Omental fat pad (tissue), 4 donors: Measurements from ENCODE around the gene ZNF644. TPM values are rescaled to one million over a fixed set of nuclear protein-coding genes. Genes with fewer than 3 reads are reported as not detected.

Experiments
- ATAC-seq: fragments of 150-250 bp; one replicate; pipeline ENCODE4 v1.9.1; 2016; ENCODE audit warnings: mild to moderate bottlenecking, moderate library complexity; ENCODE audit not compliant: low FRiP score
- DNase-seq: peaks from one replicate; pipeline ENCODE4 v3.0.0-alpha.2; 2019; ENCODE audit warnings: low spot score
- CTCF ChIP-seq, 3 donors: fragments of 450-650 bp; IDR thresholded peaks; one replicate each; pipeline ENCODE4 v1.5.1; 2016 to 2017; ENCODE audit warnings: antibody characterized with exemption in 3 of 3, mild to moderate bottlenecking in 3 of 3, moderate library complexity in 2 of 3
- total RNA-seq, 4 donors: library from RNA; depleted of rRNA; stranded (reverse); fragments of >200 nt; gene quantifications; one replicate each; pipeline ENCODE4 v1.1.0, GENCODE V29; 2016

ZNF644 gene
- total RNA-seq, 4 donors from 2014 or later: 37.9 to 67.0 (median 50.4) TPM

GRCh38 chr1:91036894-91037829 lies 15.3 kb upstream of the ZNF644 start:
- DNase-seq (no peak), ATAC-seq (no peak)
- TF ChIP-seq CTCF (IDR thresholded peaks at IDR 0.05): no peak

- ATAC-seq: no peak
- no peak for TF ChIP-seq CTCF (IDR thresholded peaks at IDR 0.05)
- no peak for DNase-seq
Measured at GRCh38 chr1:91032349-91032748, 10.5 kb upstream of the ZNF644 start.

- no peak for TF ChIP-seq CTCF (IDR thresholded peaks at IDR 0.05)
- ATAC-seq (no peak), DNase-seq (no peak)
Measured at GRCh38 chr1:91031081-91031480, 9.2 kb upstream of the ZNF644 start.

- no peak for DNase-seq
- no peak for ATAC-seq
- no peak for TF ChIP-seq CTCF (IDR thresholded peaks at IDR 0.05)
Measured at GRCh38 chr1:91026777-91027176, 4.9 kb upstream of the ZNF644 start.

- no peak for TF ChIP-seq CTCF (IDR thresholded peaks at IDR 0.05)
- ATAC-seq: no peak
Measured at GRCh38 chr1:91026320-91026719, 4.5 kb upstream of the ZNF644 start.

GRCh38 chr1:91024481-91025119 lies 2.8 kb upstream of the ZNF644 start:
- DNase-seq: no peak
- no peak for TF ChIP-seq CTCF (IDR thresholded peaks at IDR 0.05)
- ATAC-seq: no peak

More at GRCh38 chr1:91026320-91026719, 4.5 kb upstream of the ZNF644 start:
- DNase-seq: no peak
